Amniotic epithelial cell (primary cell): ENCODE data around the gene CLN6.
"Not testable (repeated sequence)": the region's sequence is repeated elsewhere in the genome, so short reads cannot be mapped to it uniquely, and the experiment has no call there.

Experiments used
- DNase-seq: peaks from one replicate; pipeline ENCODE4 v3.0.0-alpha.2; 2010; ENCODE audit warnings: low read depth

Gene CLN6

GRCh38 chr15:68188647-68189046 is 40.9 kb downstream of the CLN6 start:
- DNase-seq: no peak

DNA sequence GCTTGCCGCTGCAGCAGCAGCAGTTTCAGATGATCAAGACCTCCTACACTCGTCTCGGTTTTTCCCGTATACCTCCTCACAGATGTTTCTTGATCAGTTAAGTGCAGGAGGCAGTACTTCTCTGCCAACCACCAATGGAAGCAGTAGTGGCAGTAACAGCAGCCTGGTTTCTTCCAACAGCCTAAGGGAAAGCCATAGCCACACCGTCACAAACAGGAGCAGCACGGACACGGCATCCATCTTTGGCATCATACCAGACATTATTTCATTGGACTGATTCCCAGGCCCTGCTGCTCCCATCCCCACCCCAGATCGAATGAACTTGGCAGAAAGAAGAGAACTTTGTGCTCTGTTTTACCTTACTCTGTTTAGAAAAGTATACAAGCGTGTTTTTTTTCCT is 42.0 kb downstream of the CLN6 start:
- peak; percentile 65 for DNase-seq

- DNase-seq: peak; percentile 78
Observed at GRCh38 chr15:68186671-68187397, 42.7 kb downstream of the CLN6 start.

DNA sequence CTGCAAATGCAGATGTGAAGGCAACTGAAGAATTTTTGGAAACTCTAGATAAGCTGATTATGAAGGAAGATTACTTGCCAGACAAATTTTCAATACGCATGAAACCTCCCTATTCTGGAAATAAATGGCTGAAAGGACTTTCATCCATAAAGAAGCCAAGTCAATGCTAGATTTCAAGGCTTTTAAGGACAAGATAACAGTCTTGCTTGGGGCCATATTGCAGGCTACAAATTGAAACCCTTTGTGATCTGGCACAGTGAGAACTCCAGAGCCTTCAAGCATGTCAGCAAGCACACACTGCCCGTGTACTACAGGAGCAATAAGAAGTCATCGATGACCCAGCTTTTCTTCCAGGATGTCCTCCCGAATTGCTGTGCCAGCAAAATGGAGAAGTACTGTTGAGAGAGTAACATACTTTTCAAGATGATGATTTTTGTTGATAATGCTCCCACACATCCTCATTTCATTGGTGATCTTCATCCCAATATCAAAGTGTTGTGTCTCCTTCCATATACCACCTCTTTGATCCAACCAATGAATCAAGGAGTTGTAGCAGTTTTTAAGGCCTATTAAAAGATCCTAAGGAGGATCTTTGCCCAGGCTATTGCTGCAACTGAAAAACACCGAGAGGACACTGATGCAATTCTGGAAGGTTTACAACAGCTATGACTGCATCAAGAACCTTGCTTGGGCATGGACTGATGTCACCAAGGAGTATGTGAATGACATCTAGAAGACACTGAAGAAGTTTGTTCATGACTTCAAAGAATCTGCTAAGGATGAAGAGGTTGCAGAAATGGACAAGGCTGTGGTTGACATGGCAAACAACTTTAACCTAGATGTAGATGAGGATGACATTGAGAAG is 44.7 kb downstream of the CLN6 start:
- no peak for DNase-seq

- DNase-seq: peak; percentile 87
Observed at GRCh38 chr15:68183616-68184315, 45.8 kb downstream of the CLN6 start.

- DNase-seq: peak; percentile 85
Observed at GRCh38 chr15:68177742-68178141, 51.8 kb downstream of the CLN6 start.

DNA sequence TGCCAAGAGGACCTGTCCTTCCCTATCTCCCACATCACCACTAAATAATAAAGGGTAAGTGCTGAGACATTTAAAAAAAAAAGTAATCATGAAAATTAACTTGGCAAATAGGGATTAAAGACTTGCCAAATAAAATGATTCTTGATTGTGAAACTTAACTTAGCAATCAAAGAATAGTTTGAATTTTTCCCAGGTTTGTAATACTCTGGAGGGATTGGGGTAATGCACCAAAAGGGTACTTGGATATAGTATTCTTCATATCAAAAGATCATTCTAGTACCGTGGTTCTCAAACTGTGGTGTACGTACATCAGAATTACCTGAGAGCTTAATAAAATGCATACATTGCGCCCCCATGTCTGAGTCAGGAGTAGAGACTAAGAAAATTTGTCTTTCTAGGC is 52.9 kb downstream of the CLN6 start:
- peak; percentile 33 for DNase-seq

DNA sequence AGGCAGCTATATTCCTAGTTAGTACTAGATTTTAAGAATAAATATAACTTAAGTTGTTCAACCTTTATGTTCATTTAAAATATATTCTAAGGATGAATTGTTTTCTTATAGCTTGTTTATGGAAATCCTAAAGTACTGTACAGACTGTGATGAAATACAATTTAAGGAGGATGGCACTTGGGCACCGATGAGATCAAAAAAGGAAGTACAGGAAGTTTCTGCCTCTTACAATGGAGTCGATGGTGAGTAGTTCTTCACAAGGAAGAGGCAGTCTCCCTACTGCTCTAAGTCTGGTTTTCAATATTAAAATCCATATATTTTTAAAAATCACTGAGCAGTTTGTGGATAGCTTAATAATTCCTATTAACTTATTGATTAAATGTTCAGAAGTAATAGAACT is 54.0 kb downstream of the CLN6 start:
- no peak for DNase-seq

GRCh38 chr15:68173119-68173518 is 56.4 kb downstream of the CLN6 start:
- DNase-seq: no peak

DNA sequence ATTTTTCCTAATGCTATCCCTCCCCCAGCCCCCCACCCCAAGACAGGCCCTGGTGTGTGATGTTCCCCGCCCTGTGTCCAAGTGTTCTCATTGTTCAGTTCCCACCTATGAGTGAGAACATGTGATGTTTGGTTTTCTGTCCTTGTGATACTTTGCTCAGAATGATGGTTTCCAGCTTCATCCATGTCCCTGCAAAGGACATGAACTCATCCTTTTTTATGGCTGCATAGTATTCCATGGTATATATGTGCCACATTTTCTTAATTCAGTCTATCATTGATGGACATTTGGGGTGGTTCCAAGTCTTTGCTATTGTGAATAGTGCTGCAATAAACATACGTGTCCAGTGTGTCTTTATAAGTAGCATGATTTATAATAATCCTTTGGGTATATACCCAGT is 57.5 kb downstream of the CLN6 start:
- not testable (repeated sequence) for DNase-seq

DNA sequence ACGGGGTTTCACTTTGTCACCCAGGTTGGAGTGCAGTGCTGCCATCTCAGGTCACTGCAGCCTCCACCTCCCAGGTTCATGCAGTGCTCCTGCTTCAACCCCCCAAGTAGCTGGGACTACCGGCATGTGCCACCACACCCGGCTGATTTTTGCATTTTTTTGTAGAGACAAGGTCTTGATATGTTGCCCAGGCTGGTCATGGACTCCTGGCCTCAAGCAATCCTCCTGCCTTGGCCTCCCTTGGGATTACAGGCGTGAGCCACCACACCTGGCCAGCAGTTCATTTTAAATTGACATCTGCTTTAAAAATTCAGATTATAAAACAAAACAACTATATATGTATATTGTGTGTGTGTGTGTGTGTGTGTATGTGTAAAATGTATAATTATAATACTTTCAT is 62.7 kb downstream of the CLN6 start:
- DNase-seq: no peak

DNA sequence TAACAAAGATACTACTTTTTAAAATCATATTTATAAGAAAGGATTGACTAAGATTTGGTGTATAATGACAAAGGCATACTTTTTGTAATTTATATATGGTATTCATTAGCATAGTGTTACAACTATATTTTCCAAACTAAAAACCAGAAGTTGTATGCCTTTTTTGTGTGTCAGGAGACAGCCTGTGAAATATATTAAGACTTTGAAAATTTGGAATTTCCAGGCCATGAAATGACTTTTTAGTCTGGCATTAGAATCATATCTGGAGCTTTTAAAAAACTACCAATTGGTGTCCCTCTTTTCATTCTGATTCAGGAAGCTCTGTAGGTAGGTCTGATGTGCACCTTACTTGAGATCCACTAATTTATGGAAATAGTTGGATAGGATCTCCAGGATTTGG is 66.3 kb downstream of the CLN6 start:
- DNase-seq: no peak

- DNase-seq: peak; percentile 12
Observed at GRCh38 chr15:68158046-68158628, 71.4 kb downstream of the CLN6 start.

DNA sequence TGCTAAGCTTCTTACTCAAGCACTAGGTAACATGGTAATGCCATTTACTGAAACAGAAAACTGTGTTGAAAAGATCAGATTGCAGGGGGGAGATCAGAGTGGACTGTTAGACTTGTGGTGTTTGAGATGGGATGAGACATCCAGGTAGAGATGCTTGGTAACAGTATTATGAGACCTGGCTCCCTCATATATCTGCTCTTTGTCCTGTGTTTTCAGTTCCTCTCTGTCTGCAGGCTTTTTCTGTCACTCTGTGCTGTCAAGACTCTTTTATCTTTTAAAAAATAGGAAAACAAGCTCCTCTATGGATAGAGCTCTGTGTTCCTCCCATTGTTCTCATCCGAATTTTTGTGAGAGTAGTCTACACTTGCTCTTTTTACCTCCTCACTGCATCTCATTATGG is 72.5 kb downstream of the CLN6 start:
- DNase-seq: no peak
